ENCODE measurements around the gene DNAJC4.
A peak's percentile ranks its signal among the peaks of the same experiment; 100 is the strongest.

DNAJC4 gene

GRCh38 chr11:64231546-64231945 is 1.2 kb downstream of the DNAJC4 start:
- no peak for TF ChIP-seq ZFX (IDR thresholded peaks at IDR 0.05)
- TF ChIP-seq, protein P1, sequence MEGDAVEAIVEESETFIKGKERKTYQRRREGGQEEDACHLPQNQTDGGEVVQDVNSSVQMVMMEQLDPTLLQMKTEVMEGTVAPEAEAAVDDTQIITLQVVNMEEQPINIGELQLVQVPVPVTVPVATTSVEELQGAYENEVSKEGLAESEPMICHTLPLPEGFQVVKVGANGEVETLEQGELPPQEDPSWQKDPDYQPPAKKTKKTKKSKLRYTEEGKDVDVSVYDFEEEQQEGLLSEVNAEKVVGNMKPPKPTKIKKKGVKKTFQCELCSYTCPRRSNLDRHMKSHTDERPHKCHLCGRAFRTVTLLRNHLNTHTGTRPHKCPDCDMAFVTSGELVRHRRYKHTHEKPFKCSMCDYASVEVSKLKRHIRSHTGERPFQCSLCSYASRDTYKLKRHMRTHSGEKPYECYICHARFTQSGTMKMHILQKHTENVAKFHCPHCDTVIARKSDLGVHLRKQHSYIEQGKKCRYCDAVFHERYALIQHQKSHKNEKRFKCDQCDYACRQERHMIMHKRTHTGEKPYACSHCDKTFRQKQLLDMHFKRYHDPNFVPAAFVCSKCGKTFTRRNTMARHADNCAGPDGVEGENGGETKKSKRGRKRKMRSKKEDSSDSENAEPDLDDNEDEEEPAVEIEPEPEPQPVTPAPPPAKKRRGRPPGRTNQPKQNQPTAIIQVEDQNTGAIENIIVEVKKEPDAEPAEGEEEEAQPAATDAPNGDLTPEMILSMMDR (conservative IDR thresholded peaks at IDR 0.05): no peak
- no peak overlapping the region for H3K27ac ChIP-seq

- H3K27ac ChIP-seq: no peak overlapping the region
- TF ChIP-seq ZFX (IDR thresholded peaks at IDR 0.05): no peak
- TF ChIP-seq, protein P1 (conservative IDR thresholded peaks at IDR 0.05): no peak
Observed at GRCh38 chr11:64232182-64232966, 2.0 kb downstream of the DNAJC4 start.

GRCh38 chr11:64232967-64233315 is 2.6 kb downstream of the DNAJC4 start:
- H3K27ac ChIP-seq: no peak overlapping the region
- TF ChIP-seq, protein P1 (conservative IDR thresholded peaks at IDR 0.05): no peak
- no peak for TF ChIP-seq ZFX (IDR thresholded peaks at IDR 0.05)

- H3K27ac ChIP-seq: peak within 1 kb of the TSS; percentile 47
- TF ChIP-seq, protein P1 (conservative IDR thresholded peaks at IDR 0.05): no peak
- no peak for TF ChIP-seq ZFX (IDR thresholded peaks at IDR 0.05)
Observed at GRCh38 chr11:64233913-64234586, 3.7 kb downstream of the DNAJC4 start, which contains the start of gene VEGFB. Gene VEGFB, plus strand, starts transcription at chr11:64234584. Its CDS starts 250 bp downstream, at chr11:64234834.

- TF ChIP-seq ZFX (IDR thresholded peaks at IDR 0.05): no peak
- TF ChIP-seq, protein P1 (conservative IDR thresholded peaks at IDR 0.05): no peak
- peak overlapping the region; percentile 47 for H3K27ac ChIP-seq
Observed at GRCh38 chr11:64234647-64235379, 4.5 kb downstream of the DNAJC4 start.

DNA sequence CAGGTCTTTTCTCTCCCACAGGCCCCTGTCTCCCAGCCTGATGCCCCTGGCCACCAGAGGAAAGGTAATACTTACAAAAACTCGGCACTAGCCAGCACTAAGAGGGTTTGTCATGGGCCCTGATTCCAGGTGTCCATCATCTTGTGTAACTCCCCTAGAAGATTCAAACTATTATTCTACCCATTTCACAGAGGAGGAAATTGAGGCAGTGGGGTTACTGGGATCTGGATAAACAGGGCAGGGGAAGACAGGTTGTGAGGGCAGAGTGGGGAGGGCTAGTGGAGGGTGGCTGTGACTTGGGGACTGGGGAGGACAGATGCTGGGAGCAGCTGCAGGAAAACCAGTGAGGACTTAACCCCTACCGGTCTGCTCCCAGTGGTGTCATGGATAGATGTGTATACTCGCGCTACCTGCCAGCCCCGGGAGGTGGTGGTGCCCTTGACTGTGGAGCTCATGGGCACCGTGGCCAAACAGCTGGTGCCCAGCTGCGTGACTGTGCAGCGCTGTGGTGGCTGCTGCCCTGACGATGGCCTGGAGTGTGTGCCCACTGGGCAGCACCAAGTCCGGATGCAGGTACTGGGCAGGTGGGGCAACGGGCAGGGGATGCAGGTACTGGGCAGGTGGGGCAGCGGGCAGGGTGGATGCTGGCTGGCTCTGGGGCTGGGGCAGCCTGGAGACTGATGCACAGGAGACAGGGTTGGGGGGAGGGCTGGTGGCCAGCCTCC is 5.3 kb downstream of the DNAJC4 start:
- H3K27ac ChIP-seq: peak overlapping the region; percentile 47

More for the DNA sequence above, 5.3 kb downstream of the DNAJC4 start:
- TF ChIP-seq, protein P1 (conservative IDR thresholded peaks at IDR 0.05): no peak
- TF ChIP-seq ZFX (IDR thresholded peaks at IDR 0.05): no peak
